ENCODE measurements around the gene PLEKHG4B.

PLEKHG4B gene

DNA sequence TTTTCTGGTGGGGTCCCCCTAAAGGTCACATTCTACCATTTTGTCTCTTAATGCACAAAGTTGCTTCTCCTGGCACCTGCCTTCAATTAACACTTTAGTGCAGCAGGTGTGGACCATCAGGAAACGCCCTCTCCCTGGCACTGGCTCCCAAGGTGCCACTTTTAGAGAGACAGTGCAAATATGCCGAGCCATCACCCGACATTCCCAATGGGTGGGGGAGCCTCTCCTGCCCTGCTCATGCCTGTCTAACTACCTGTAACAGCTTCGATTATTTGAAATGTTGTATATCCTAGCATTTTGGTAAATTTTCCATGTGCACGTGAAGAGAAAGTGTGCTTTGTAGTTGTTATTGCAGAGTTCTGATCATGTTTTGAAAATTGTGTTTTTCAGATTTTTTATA, 86.1 kb downstream of the PLEKHG4B start:
- TF ChIP-seq CTCF (IDR thresholded peaks at IDR 0.05; ENCODE audit: control insufficient read depth, extremely low read depth, insufficient read depth): no peak
- no peak for DNase-seq (ENCODE audit: low read depth)
- no peak overlapping the region for H3K4me3 ChIP-seq (ENCODE audit: low read depth, low read length)

GRCh38 chr5:179401-179800, 87.4 kb downstream of the PLEKHG4B start:
- no peak for DNase-seq (ENCODE audit: low read depth)
- no peak overlapping the region for H3K4me3 ChIP-seq (ENCODE audit: low read depth, low read length)
- no peak for TF ChIP-seq CTCF (IDR thresholded peaks at IDR 0.05; ENCODE audit: control insufficient read depth, extremely low read depth, insufficient read depth)

GRCh38 chr5:180286-180918, 88.4 kb downstream of the PLEKHG4B start:
- DNase-seq (ENCODE audit: low read depth): no peak

DNA sequence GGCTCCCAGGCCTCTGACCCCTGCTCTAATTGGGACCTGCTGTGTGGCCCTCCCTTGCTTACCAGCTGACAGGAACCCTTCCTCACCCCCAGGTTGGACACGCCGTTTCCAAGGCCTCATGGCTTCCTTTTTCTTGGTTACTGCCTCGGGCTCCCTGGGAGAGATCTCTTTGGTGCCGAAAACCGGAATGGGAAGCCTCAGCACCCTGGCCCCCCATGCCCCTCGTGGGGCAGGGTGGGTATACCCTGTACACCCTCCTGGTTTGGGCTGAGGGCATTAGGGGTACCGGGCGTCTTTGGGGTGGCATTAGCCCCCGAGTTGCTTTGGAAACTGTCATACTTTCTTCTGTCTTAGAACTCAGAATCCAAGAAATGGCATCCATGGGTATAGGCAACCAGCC, 89.2 kb downstream of the PLEKHG4B start:
- TF ChIP-seq CTCF (IDR thresholded peaks at IDR 0.05; ENCODE audit: control insufficient read depth, extremely low read depth, insufficient read depth): no peak
- H3K4me3 ChIP-seq (ENCODE audit: low read depth, low read length): no peak overlapping the region
- no peak for DNase-seq (ENCODE audit: low read depth)

More at GRCh38 chr5:180286-180918, 88.4 kb downstream of the PLEKHG4B start:
- no peak overlapping the region for H3K4me3 ChIP-seq (ENCODE audit: low read depth, low read length)
- no peak for TF ChIP-seq CTCF (IDR thresholded peaks at IDR 0.05; ENCODE audit: control insufficient read depth, extremely low read depth, insufficient read depth)

DNA sequence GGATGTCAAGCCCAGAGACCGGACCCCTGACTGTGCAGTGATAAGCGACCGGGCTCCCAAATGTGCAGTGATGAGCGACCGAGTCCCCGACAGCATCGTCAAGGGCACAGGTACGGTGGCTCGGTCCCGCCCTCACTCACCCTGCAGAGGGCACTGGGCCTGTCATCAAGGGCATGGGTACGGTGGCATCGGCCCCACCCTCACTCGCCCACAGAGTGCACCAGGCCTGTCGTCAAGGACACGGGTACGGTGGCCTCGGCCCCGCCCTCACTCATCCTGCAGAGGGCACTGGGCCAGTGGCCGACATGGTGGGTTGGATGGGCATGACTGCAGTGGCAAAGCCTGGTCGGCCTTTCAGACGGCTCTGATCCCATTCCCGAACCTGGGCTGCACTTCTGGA, 89.6 kb downstream of the PLEKHG4B start:
- H3K4me3 ChIP-seq (ENCODE audit: low read depth, low read length): no peak overlapping the region
- DNase-seq (ENCODE audit: low read depth): no peak
- no peak for TF ChIP-seq CTCF (IDR thresholded peaks at IDR 0.05; ENCODE audit: control insufficient read depth, extremely low read depth, insufficient read depth)

DNA sequence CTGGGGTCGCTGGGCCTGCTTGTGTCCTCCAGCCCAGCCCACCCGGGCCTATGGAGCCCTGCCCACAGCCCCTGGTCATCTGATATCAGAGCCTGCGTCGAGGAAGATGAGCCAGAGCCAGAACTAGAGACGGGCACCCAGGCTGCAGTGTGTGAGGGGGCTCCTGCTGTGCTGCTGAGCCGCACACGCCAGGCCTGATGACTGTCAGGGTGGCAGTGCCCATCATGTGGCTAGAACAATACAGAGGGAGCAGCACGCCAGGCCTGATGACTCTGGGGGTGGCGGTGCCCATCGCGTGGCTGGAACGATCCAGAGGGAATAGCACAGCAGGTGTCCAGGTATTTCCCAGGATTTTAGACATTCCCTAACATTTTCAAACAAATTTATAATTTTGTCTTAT, 90.2 kb downstream of the PLEKHG4B start:
- no peak overlapping the region for H3K4me3 ChIP-seq (ENCODE audit: low read depth, low read length)
- no peak for TF ChIP-seq CTCF (IDR thresholded peaks at IDR 0.05; ENCODE audit: control insufficient read depth, extremely low read depth, insufficient read depth)
- DNase-seq (ENCODE audit: low read depth): no peak

- TF ChIP-seq CTCF (IDR thresholded peaks at IDR 0.05; ENCODE audit: control insufficient read depth, extremely low read depth, insufficient read depth): no peak
- no peak overlapping the region for H3K4me3 ChIP-seq (ENCODE audit: low read depth, low read length)
- DNase-seq (ENCODE audit: low read depth): no peak
These were observed 92.5 kb downstream of the PLEKHG4B start for GRCh38 chr5:184471-184870.
